ENCODE measurements around the gene STON2. TPM values are rescaled to one million over a fixed set of nuclear protein-coding genes. Genes with fewer than 3 reads are reported as not detected.
"Not testable (repeated sequence)": the region's sequence is repeated elsewhere in the genome, so short reads cannot be mapped to it uniquely, and the experiment has no call there.

Gene STON2
- total RNA-seq, 1 donor from 2014 or later = 47.4 TPM

GRCh38 chr14:81435048-81435390, 34.9 kb upstream of the STON2 start:
- no peak for TF ChIP-seq CTCF (IDR thresholded peaks at IDR 0.05; ENCODE audit: insufficient read depth, low read length, severe bottlenecking)
- FAIRE-seq (no peak), DNase-seq (ENCODE audit: low read depth) (no peak)
- no peaks in the 10 kb centered on the region for H3K36me3 ChIP-seq (ENCODE audit: control insufficient read depth, insufficient read depth, low read length)
- peak overlapping the region; percentile 52 for H3K4me3 ChIP-seq (ENCODE audit: low read depth, low read length)
- H3K27me3 ChIP-seq (ENCODE audit: control insufficient read depth, insufficient read depth, low read length) = no peaks in the 10 kb centered on the region

GRCh38 chr14:81434230-81434629, 34.1 kb upstream of the STON2 start:
- Histone ChIP-seq H3K4me3 (ENCODE audit: low read depth, low read length) (no peak overlapping the region), H3K36me3 (ENCODE audit: control insufficient read depth, insufficient read depth, low read length) (no peaks in the 10 kb centered on the region), H3K27me3 (ENCODE audit: control insufficient read depth, insufficient read depth, low read length) (no peaks in the 10 kb centered on the region)
- no peak for TF ChIP-seq CTCF (IDR thresholded peaks at IDR 0.05; ENCODE audit: insufficient read depth, low read length, severe bottlenecking)
- DNase-seq (ENCODE audit: low read depth) (no peak), FAIRE-seq (no peak)

GRCh38 chr14:81433378-81433777, 33.3 kb upstream of the STON2 start:
- no peaks in the 10 kb centered on the region for H3K36me3 ChIP-seq (ENCODE audit: control insufficient read depth, insufficient read depth, low read length)
- H3K27me3 ChIP-seq (ENCODE audit: control insufficient read depth, insufficient read depth, low read length) = no peaks in the 10 kb centered on the region
- FAIRE-seq (peak; percentile 32), DNase-seq (ENCODE audit: low read depth) (peak; percentile 20)
- no peak for TF ChIP-seq CTCF (IDR thresholded peaks at IDR 0.05; ENCODE audit: insufficient read depth, low read length, severe bottlenecking)
- H3K4me3 ChIP-seq (ENCODE audit: low read depth, low read length) = no peak overlapping the region

- FAIRE-seq (no peak), DNase-seq (ENCODE audit: low read depth) (peak; percentile 82)
- Histone ChIP-seq H3K27me3 (ENCODE audit: control insufficient read depth, insufficient read depth, low read length) (no peaks in the 10 kb centered on the region), H3K36me3 (ENCODE audit: control insufficient read depth, insufficient read depth, low read length) (no peaks in the 10 kb centered on the region), H3K4me3 (ENCODE audit: low read depth, low read length) (no peak overlapping the region)
- no peak for TF ChIP-seq CTCF (IDR thresholded peaks at IDR 0.05; ENCODE audit: insufficient read depth, low read length, severe bottlenecking)
Observed at GRCh38 chr14:81432219-81432661, 32.1 kb upstream of the STON2 start.

GRCh38 chr14:81430235-81430634, 30.1 kb upstream of the STON2 start:
- no peak overlapping the region for H3K4me3 ChIP-seq (ENCODE audit: low read depth, low read length)
- DNase-seq (ENCODE audit: low read depth) = no peak
- peaks cover 1% of the 10 kb centered on the region for H3K36me3 ChIP-seq (ENCODE audit: control insufficient read depth, insufficient read depth, low read length)
- no peaks in the 10 kb centered on the region for H3K27me3 ChIP-seq (ENCODE audit: control insufficient read depth, insufficient read depth, low read length)
- no peak for TF ChIP-seq CTCF (IDR thresholded peaks at IDR 0.05; ENCODE audit: insufficient read depth, low read length, severe bottlenecking)
- FAIRE-seq = no peak

GRCh38 chr14:81429749-81430148, 29.6 kb upstream of the STON2 start:
- DNase-seq (ENCODE audit: low read depth); H3K4me3 ChIP-seq (ENCODE audit: low read depth, low read length); H3K27me3 ChIP-seq (ENCODE audit: control insufficient read depth, insufficient read depth, low read length); FAIRE-seq; H3K36me3 ChIP-seq (ENCODE audit: control insufficient read depth, insufficient read depth, low read length): not testable (repeated sequence)

Measured in bronchial epithelial cell (primary cell).